ENCODE data around the gene HSF4. TPM values are rescaled to one million over a fixed set of nuclear protein-coding genes. Genes with fewer than 3 reads are reported as not detected.

Gene HSF4
- total and polyA plus RNA-seq, 2 of the 4 experiments (the other 2 are of a cell fraction), result 0.54 to 7.5 TPM

DNA sequence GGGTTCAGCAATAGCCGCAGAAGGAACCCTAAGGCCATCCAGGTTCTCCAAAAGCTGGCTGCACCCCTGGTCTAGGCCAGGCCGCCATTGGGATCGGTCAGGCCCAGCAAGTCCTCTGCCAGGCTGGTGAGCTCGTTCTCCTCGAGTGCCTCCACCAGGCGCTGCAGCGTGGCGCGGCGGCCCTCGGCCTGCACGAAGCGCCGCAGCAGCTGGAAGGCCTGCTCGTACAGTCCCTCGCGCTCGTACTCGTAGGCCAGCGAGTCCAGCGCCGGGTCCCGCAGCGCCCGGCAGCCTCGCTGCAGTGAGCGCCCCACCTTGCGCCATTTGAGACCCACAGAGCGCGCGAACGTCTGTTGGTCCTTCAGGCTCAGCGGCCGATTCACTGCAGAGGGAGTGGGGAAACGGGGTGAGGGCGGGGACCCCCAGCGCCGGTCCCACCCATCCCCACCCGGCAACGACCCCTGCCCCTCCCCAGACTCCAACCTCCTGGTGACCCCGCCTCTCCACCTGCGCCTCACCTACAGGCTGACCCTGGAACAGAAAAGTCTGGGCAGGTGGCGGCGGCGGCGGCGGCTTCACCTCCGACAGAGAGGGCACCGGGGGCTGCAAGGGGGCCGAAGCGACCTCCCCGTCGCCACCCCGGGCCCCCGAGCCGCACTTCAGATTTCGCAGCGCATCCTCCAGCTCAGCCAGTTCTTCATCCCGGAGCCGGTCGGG is 9.8 kb upstream of the HSF4 start (continued):
- TF ChIP-seq FOS (IDR thresholded peaks at IDR 0.05; ENCODE audit: low read depth, low read length) (no peak), POLR2A (IDR thresholded peaks at IDR 0.05; ENCODE audit: low read depth, low read length) (no peak)

DNA sequence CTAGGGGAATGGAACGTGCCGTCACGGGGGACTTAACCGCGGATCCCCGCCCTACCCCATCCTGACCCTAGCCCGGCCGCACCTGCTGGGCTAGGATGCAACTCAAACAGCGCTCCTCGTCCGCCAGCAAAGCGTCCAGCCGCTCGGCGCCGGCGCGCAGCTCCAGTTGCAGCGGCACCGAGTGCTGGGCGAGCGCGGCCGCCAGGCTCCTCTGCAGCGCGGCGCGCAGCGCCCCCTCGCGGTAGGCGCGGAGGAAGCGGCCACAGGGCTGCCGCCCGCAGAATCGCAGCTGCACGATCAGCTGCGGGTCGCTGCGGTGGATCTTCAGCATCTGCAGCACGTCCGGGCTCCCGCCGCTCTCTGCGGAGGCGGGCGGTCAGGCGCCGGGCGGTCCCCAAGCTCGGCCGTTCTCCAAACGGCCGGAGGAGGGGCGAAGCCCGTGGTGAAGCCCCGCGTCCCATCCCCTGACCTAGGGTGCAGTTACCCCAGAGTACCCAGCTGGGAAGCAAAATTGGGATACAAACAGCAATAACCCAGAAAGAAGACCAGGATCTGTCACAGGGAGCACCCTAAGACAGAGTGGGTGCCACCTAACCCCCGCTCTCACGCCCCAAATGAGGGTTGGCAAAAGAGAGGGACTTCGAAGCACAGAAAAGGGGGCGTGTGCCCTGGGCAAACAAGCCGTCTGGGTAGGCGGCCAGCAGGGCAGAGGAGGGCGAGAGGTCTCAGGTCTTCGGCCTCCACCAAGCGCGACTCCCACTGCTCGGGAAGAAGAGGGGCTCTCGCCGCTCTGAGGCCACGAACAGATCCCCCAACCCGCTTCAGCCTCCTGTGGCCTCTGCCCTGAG is 9.0 kb upstream of the HSF4 start:
- Histone ChIP-seq H3K79me1 (ENCODE audit: low read depth in 1 of 2, low read length in 2 of 2) (peaks cover 10 to 17% of the 10 kb centered on the region in 2 experiments; a peak in 2 of 4 replicates), H2AFZ (replicated peaks; ENCODE audit: low read length, poor library complexity) (peak overlapping the region; percentile 81), H2AK5ac (ENCODE audit: low read depth, low read length) (no peak overlapping the region), H3K14ac (replicated peaks; ENCODE audit: low read depth, low read length) (no peak overlapping the region), H3K9ac (ENCODE audit: low read depth, low read length) (no peak overlapping the region), H2BK15ac (ENCODE audit: low read depth, low read length) (no peak overlapping the region), H4K5ac (ENCODE audit: low read depth, low read length) (no peak overlapping the region), H3K4me3 (ENCODE audit: insufficient read depth, low read depth, low read length) (no peak overlapping the region), H3K18ac (ENCODE audit: low read depth, low read length) (no peak overlapping the region), H3K23ac (ENCODE audit: low read depth, low read length) (no peak overlapping the region), H3K4me1 (ENCODE audit: control insufficient read depth, insufficient read depth, low read length) (peaks cover 6% of the 10 kb centered on the region; the same call in 1 of the 2 replicates), H4K91ac (ENCODE audit: insufficient read depth, low read depth, low read length) (no peak overlapping the region), H2AK9ac (replicated peaks; ENCODE audit: low read depth, low read length, poor library complexity) (peak overlapping the region; percentile 86), H4K20me1 (ENCODE audit: insufficient read depth, low read length) (peaks cover 30% of the 10 kb centered on the region), H3K36me3 (ENCODE audit: control insufficient read depth, insufficient read depth, low read length) (no peaks in the 10 kb centered on the region), H3K9me1 (ENCODE audit: insufficient read depth, low read length) (peaks cover 2% of the 10 kb centered on the region; the same call in 1 of the 2 replicates), H2BK20ac (ENCODE audit: low read depth, low read length) (no peak overlapping the region), H3K9me3 (ENCODE audit: control insufficient read depth, insufficient read depth, low read length) (no peaks in the 10 kb centered on the region), H3K4ac (ENCODE audit: low read depth, low read length) (no peak overlapping the region), H2BK5ac (ENCODE audit: low read depth, low read length, poor library complexity, severe bottlenecking) (no peak overlapping the region), H3K27me3 (ENCODE audit: control insufficient read depth, insufficient read depth, low read length) (no peaks in the 10 kb centered on the region), H3K27ac (ENCODE audit: insufficient read depth, low read length) (no peak overlapping the region), H3K56ac (ENCODE audit: extremely low read depth, insufficient read depth, low read length) (no peak overlapping the region), H4K8ac (ENCODE audit: low read depth in 2 of 2, low read length in 2 of 2) (no peak overlapping the region), H3K4me2 (ENCODE audit: low read depth, low read length) (peak overlapping the region; percentile 87), H2BK120ac (ENCODE audit: low read depth, low read length) (no peak overlapping the region)
- intact Hi-C loops (cut with micrococcal nuclease) (loop anchor here (1.0 to 10.0 kb wide), 3 partner anchors 178 to 261 kb away; no protein-coding TSS in a partner anchor), dilution Hi-C loops (cut with HindIII; ENCODE audit: low sequenced_read_pairs, unreplicated experiment) (no loop called here), in situ Hi-C loops (cut with MboI; ENCODE audit: low sequenced_read_pairs) (loop anchor here (5.0 kb wide), 1 partner anchor 193 kb away; the partner anchor contains the start of gene CES3)
- peak; percentile 97 for TF ChIP-seq SMC3 (IDR thresholded peaks at IDR 0.05; ENCODE audit: low read depth, low read length)
- TF ChIP-seq RCOR1 (IDR thresholded peaks at IDR 0.05; ENCODE audit: insufficient replicate concordance, low read length), result peak; percentile 41
- TF ChIP-seq, protein P1, sequence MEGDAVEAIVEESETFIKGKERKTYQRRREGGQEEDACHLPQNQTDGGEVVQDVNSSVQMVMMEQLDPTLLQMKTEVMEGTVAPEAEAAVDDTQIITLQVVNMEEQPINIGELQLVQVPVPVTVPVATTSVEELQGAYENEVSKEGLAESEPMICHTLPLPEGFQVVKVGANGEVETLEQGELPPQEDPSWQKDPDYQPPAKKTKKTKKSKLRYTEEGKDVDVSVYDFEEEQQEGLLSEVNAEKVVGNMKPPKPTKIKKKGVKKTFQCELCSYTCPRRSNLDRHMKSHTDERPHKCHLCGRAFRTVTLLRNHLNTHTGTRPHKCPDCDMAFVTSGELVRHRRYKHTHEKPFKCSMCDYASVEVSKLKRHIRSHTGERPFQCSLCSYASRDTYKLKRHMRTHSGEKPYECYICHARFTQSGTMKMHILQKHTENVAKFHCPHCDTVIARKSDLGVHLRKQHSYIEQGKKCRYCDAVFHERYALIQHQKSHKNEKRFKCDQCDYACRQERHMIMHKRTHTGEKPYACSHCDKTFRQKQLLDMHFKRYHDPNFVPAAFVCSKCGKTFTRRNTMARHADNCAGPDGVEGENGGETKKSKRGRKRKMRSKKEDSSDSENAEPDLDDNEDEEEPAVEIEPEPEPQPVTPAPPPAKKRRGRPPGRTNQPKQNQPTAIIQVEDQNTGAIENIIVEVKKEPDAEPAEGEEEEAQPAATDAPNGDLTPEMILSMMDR (conservative IDR thresholded peaks at IDR 0.05; ENCODE audit: low read depth, low read length), result peak; percentile 99
- TF ChIP-seq RAD21 (IDR thresholded peaks at IDR 0.05; ENCODE audit: low read length), result peak; percentile 95
- TF ChIP-seq MXI1 (IDR thresholded peaks at IDR 0.05; ENCODE audit: borderline replicate concordance, low read depth, low read length), result 0 out of 2 replicates have a peak, but pooled peaks have one; percentile 46
- TF ChIP-seq, protein P2, sequence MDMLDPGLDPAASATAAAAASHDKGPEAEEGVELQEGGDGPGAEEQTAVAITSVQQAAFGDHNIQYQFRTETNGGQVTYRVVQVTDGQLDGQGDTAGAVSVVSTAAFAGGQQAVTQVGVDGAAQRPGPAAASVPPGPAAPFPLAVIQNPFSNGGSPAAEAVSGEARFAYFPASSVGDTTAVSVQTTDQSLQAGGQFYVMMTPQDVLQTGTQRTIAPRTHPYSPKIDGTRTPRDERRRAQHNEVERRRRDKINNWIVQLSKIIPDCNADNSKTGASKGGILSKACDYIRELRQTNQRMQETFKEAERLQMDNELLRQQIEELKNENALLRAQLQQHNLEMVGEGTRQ (IDR thresholded peaks at IDR 0.05; ENCODE audit: low read depth, low read length), result no peak
- no peak for TF ChIP-seq MAFK (IDR thresholded peaks at IDR 0.05; ENCODE audit: low read depth, low read length)
- TF ChIP-seq POLR2A (IDR thresholded peaks at IDR 0.05; ENCODE audit: low read depth, low read length), result peak; percentile 45; the same call in 1 of the 2 replicates
- ChIA-PET POLR2A (ENCODE audit: unreplicated experiment) (interaction anchor here (1.1 kb wide), 1 partner anchor 127 kb away, joined by 4 read pairs; no protein-coding TSS in a partner anchor), CTCF (interaction anchor here (0.6 to 2.1 kb wide), 28 partner anchors 9 to 621 kb away, joined by 3 to 15 read pairs (median 4); partner anchors contain the start of genes CES3, HSF4 and PHAF1)
- DNase-seq (peak; percentile 71), ATAC-seq (ENCODE audit: low read depth) (peak; percentile 58)
- 3% methylated on average over 49 of the region's 74 CpGs; no CpG with 5 or more reads in 1 of the 2 experiments for WGBS, 2 experiments (ENCODE audit: extremely low coverage in 2 of 2, insufficient read length in 1 of 2)
- BruUV-seq (replicated peaks), result no TSS peak
